HEK293T (cell line): ENCODE results near the gene MED9.

Experiments used
- LEF1 ChIP-seq: fragments of 450-650 bp; IDR thresholded peaks from 2 replicates; pipeline ENCODE4 v1.6.1; 2017; ENCODE audit warnings: mild to moderate bottlenecking, borderline replicate concordance
- ZNF384 ChIP-seq: fragments of 450-650 bp; IDR thresholded peaks from 2 replicates; pipeline ENCODE4 v1.6.1; 2016

DNA sequence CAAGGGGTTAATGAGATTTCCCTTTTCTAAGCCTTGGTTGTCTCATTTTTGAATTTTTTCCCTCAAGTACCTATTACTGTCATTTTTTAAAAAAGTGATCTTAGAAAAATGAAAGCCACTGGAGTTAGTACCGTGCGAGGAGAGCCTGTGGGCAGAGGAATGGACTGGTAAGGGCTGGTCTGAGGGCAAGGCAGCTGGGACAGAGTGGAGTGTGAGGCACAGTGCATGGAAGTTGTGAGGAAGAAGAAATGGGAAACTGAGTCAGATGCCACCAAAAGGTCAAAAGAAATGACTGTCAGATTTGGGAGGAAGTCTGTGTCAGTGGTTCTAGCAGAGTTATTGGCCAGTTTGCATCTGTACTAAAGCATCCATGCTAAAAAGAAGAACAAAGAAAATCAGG lies 11.2 kb downstream of the MED9 start:
- TF ChIP-seq LEF1 = no peak
- TF ChIP-seq ZNF384 = no peak
